HPDE6-E6E7 (cell line): ENCODE measurements around the gene KCNK15.

ENCODE experiments used
- DNase-seq: peaks from one replicate; pipeline ENCODE4 v3.0.0; 2011; ENCODE audit warnings: missing footprints; ENCODE audit errors: extremely low spot score

Gene KCNK15

GRCh38 chr20:44736170-44737021 is 9.3 kb upstream of the KCNK15 start:
- DNase-seq = no peak

GRCh38 chr20:44737116-44737515 is 8.5 kb upstream of the KCNK15 start:
- no peak for DNase-seq

GRCh38 chr20:44738813-44739477 is 6.7 kb upstream of the KCNK15 start:
- peak; percentile 97 for DNase-seq

GRCh38 chr20:44739942-44740341 is 5.7 kb upstream of the KCNK15 start:
- DNase-seq = no peak

- DNase-seq = no peak
These were observed 3.2 kb upstream of the KCNK15 start for GRCh38 chr20:44742304-44743079.

- DNase-seq = no peak
These were observed 2.5 kb upstream of the KCNK15 start for GRCh38 chr20:44743080-44743701.

GRCh38 chr20:44743916-44744655 is 1.6 kb upstream of the KCNK15 start:
- DNase-seq = no peak

- DNase-seq = no peak
These were observed 505 bp upstream of the KCNK15 start for GRCh38 chr20:44745122-44745597.

- no peak for DNase-seq
These were observed 901 bp downstream of the KCNK15 start for GRCh38 chr20:44746367-44747165.

- DNase-seq = peak; percentile 96
These were observed 1.7 kb downstream of the KCNK15 start for GRCh38 chr20:44747166-44748004.

GRCh38 chr20:44748005-44748370 is 2.3 kb downstream of the KCNK15 start:
- DNase-seq = no peak

- no peak for DNase-seq
These were observed 4.6 kb downstream of the KCNK15 start for GRCh38 chr20:44750081-44750805.

GRCh38 chr20:44752099-44752931 is 6.7 kb downstream of the KCNK15 start:
- DNase-seq = no peak

- DNase-seq = no peak
These were observed 8.9 kb downstream of the KCNK15 start for GRCh38 chr20:44754554-44754953.

- DNase-seq = no peak
These were observed 10.5 kb downstream of the KCNK15 start for GRCh38 chr20:44756011-44756688.

GRCh38 chr20:44756956-44757355 is 11.3 kb downstream of the KCNK15 start:
- DNase-seq = no peak
